Measurements from ENCODE around the gene ABI2.

The ABI2 gene

GRCh38 chr2:203463266-203463678, 135.1 kb downstream of the ABI2 start:
- DNase-seq (ENCODE audit: low read depth), result no peak
- no peak overlapping the region for H3K4me3 ChIP-seq (ENCODE audit: control insufficient read depth, low read depth, low read length)
- no peak for TF ChIP-seq CTCF (IDR thresholded peaks at IDR 0.05; ENCODE audit: control insufficient read depth, insufficient read depth, low read depth, low read length, missing control alignments)

- no peak for TF ChIP-seq CTCF (IDR thresholded peaks at IDR 0.05; ENCODE audit: control insufficient read depth, insufficient read depth, low read depth, low read length, missing control alignments)
- no peak overlapping the region for H3K4me3 ChIP-seq (ENCODE audit: control insufficient read depth, low read depth, low read length)
- no peak for DNase-seq (ENCODE audit: low read depth)
These were observed 141.4 kb downstream of the ABI2 start for GRCh38 chr2:203469546-203469945.

GRCh38 chr2:203470371-203470770, 142.2 kb downstream of the ABI2 start:
- DNase-seq (ENCODE audit: low read depth), result no peak
- no peak overlapping the region for H3K4me3 ChIP-seq (ENCODE audit: control insufficient read depth, low read depth, low read length)
- no peak for TF ChIP-seq CTCF (IDR thresholded peaks at IDR 0.05; ENCODE audit: control insufficient read depth, insufficient read depth, low read depth, low read length, missing control alignments)

GRCh38 chr2:203471323-203471722, 143.1 kb downstream of the ABI2 start:
- H3K4me3 ChIP-seq (ENCODE audit: control insufficient read depth, low read depth, low read length), result no peak overlapping the region
- TF ChIP-seq CTCF (IDR thresholded peaks at IDR 0.05; ENCODE audit: control insufficient read depth, insufficient read depth, low read depth, low read length, missing control alignments), result no peak
- DNase-seq (ENCODE audit: low read depth), result no peak

- no peak overlapping the region for H3K4me3 ChIP-seq (ENCODE audit: control insufficient read depth, low read depth, low read length)
- TF ChIP-seq CTCF (IDR thresholded peaks at IDR 0.05; ENCODE audit: control insufficient read depth, insufficient read depth, low read depth, low read length, missing control alignments), result no peak
- DNase-seq (ENCODE audit: low read depth), result no peak
These were observed 148.7 kb downstream of the ABI2 start for GRCh38 chr2:203476881-203477280.

- H3K4me3 ChIP-seq (ENCODE audit: control insufficient read depth, low read depth, low read length), result no peak overlapping the region
- TF ChIP-seq CTCF (IDR thresholded peaks at IDR 0.05; ENCODE audit: control insufficient read depth, insufficient read depth, low read depth, low read length, missing control alignments), result no peak
- DNase-seq (ENCODE audit: low read depth), result no peak
These were observed 152.4 kb downstream of the ABI2 start for GRCh38 chr2:203480623-203481022.

Measured in AG09309 (cell line).